ENCODE results near the gene PAXX.

Gene PAXX

DNA sequence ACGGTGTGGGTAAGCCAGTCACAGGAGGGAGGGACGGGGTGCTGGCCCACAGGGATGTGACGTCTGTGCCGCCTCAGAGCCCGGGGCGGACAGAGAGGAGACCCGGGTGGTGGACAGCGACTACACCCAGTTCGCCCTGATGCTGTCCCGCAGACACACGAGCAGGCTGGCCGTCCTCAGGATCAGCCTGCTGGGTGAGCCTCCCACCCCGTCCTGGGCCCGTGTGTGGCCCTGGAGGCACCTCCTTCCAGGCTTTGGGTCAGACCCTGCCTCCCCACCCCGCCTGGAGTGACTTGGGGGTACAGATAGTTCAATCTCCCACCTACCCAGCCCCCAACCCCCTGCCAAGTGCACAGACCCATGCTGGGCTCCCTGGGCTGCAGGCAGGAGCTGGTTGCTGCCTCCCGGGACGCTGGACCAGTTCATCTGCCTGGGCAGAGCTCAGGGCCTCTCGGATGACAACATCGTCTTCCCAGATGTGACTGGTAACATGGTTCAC is 38.4 kb upstream of the PAXX start:
- no peak for DNase-seq

DNA sequence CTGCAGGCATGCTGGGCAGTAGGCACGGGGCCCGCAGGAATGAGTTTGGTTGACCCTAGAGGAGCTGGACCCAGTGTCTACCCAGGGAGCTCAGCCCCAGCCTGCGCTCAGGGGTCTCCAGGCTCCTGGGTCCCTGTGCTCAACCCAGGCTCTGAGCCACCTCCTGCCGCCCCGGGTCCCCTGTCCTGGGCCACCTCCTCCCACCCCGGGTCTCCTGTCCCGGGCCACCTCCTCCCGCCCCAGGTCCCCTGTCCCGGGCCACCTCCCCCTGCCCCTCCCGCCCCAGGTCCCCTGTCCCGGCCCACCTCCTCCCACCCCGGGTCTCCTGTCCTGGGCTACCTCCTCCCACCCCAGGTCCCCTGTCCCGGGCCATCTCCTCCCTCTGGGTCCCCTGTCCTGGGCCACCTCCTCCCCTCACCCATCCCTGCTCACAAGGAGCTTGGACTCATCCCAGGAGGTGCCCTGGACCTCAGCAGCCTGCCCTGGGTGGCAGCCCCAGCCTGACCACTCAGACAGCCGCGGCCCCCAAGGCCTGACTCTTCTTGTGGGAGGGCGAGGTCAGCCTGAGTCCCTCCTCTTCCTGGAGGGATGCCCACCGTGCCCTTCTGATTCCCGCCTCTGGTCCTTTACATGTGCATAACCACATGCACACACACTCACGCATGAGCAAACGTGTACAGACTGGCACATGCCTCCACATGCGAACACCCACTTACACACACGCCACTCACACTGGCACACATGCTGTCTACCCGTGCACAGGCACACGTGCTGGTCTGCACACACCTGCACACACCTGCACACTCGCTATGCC is 37.7 kb upstream of the PAXX start:
- no peak for DNase-seq

GRCh38 chr9:136955202-136955942 is 36.9 kb upstream of the PAXX start:
- no peak for DNase-seq

- no peak for DNase-seq
These were observed 36.3 kb upstream of the PAXX start for GRCh38 chr9:136955943-136956335.

DNA sequence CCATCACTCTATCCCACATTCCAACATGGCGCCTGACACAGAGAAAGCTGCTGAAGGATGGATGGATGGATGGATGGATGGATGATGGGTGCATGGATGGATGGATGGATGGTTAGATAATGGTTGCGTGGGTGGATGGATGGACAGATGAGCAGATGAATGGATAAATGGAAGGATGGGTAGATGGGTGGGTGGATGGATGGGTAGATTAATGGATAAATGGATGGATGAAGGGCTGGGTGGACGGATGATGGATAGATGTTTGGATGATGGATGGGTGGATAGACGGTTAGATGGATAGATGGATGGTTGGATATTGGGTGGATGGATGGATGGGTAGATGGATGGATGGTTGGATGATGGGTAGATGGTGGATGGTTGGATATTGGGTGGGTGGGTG is 35.6 kb upstream of the PAXX start:
- DNase-seq = no peak

- no peak for DNase-seq
These were observed 34.8 kb upstream of the PAXX start for GRCh38 chr9:136957461-136957860.

GRCh38 chr9:136957901-136958300 is 34.3 kb upstream of the PAXX start:
- no peak for DNase-seq

- no peak for DNase-seq
These were observed 33.7 kb upstream of the PAXX start for GRCh38 chr9:136958473-136958872.

- no peak for DNase-seq
These were observed 33.0 kb upstream of the PAXX start for GRCh38 chr9:136958898-136959850.

DNA sequence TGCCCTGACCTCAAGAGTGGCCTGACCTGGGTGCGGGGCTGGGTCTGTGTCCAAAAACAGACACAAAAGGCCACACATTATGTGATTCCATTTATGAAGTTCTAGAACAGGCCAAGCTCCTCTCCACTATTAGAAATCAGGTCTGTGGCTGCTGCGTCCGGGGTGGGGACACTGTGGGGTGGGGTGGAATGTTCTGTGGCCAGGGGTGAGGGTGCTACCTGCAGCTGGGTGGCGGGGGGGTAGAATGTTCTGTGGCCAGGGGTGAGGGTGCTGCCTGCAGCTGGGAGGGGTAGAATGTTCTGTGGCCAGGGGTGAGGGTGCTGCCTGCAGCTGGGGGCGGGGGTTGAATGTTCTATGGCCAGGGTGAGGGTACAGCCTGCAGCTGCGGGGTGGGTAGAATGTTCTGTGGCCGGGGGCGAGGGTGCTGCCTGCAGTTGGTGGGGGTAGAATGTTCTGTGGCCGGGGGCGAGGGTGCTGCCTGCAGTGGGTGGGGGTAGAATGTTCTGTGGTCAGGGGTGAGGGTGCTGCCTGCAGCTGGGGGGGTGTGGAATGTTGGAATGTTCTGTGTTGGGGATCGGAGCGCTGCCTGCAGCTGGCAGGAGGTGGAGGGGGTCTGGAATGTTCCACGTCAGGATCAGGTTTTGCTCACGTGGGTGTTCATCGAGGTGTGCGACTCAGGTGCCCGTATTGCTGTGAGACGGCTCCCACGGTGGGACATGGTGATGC is 31.8 kb upstream of the PAXX start:
- no peak for DNase-seq

- DNase-seq = no peak
These were observed 31.3 kb upstream of the PAXX start for GRCh38 chr9:136960938-136961275.

GRCh38 chr9:136961279-136962065 is 30.8 kb upstream of the PAXX start:
- DNase-seq = no peak

- no peak for DNase-seq
These were observed 30.1 kb upstream of the PAXX start for GRCh38 chr9:136962163-136962562.

- no peak for DNase-seq
These were observed 29.4 kb upstream of the PAXX start for GRCh38 chr9:136962701-136963248.

DNA sequence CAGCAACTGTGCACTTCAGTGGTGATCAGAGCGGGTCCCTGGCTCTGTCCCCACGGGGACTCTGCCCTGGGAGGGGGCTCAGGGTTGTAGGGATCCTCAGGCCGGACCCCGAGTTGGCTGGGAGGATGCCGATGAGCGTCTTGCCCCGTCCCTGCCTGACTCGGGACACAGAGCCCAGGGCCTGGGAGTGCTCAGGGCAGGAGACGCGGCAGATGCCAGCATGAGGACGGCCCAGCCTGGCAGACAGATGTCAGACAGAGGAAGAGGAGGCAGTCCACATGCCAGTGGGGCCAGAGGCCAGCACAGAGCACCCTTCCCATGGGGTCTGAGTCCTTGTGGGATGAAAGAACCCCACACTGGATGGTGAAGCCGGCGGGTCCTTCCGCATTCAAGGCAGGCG is 28.9 kb upstream of the PAXX start:
- no peak for DNase-seq

DNA sequence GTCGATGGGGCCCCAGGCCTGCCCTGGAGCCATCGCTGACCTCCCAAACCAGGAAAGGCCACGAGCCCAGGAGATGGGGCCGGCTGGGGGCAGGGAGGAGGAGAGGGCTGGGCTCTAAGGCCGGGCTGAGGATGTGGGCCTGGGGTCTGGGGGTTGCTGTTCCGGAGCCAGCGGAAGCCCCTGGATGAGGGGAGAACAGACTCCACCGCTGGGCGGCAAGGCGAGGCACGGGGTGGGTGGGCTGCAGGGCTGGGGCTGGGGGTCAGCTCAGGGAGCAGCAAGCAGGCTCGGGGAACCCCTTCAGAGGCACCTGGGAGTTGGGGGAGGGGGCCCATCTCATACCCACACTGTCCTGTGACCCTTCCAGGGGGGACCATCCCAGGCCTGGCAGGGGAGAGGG is 28.5 kb upstream of the PAXX start:
- DNase-seq = no peak

GRCh38 chr9:136964171-136964689 is 28.0 kb upstream of the PAXX start:
- no peak for DNase-seq

DNA sequence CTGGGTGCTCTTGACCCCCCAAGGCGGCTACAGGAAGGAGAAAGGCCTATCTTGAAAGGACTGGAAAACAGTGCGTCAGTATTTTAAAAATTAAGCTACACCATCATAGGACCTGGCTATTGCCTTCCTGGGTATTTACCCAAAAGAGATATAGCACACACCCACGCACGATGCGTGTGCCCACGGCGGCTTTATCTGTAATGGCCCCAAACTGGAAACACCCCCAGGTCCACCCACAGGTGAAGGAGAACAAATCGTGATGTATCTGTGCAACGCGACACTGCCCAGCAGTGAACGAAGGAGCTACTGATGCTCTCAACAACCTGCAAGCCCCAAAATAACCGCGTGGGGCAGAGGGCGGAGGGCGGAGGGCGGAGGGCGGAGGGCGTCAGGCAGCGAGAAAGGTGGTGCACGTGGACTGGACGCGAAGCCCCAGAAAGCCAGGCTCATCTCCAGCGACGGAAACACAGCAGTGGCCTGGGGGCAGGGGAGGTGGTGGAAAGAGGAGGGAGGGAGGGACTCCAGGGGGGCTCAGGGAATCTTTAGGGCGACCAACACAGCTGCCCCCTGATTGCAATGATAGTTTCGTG is 27.3 kb upstream of the PAXX start:
- no peak for DNase-seq

DNA sequence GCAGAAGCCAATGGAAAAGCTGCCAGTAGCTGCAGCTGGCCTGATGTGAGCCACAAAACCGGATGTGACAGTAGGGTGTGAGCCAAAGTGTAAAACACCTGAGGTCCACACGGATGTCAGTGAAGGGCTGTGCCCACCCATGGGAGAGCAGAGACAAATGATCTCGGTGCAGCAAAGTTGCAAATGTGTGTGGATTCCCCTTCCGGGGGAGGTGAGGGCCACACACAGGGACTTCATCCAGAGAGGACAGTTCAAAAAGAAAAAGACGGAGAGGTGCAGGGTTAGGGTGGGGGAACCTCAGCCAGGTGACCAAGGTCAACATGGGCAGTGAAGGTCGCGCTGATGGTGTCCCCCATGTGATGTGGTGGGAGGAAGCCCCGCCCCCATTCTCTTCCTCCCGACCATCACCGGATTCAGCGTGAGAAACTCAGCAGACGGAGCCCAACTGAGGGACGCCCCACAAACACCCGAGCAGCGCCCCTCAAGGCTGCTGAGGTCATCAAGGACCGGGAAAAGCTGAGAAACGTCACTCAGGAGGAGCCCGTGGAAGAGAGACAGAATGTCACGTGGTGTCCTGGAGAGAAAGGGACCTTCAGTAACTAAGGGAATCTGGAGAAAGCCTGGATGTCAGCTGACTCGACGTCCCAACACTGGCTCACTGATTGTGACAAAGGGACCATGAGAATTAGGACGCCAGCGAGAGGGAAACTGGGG is 26.3 kb upstream of the PAXX start:
- DNase-seq = no peak

Data from NCI-H2081 treated with DMSO at 0.1 percent for 48 hours (cell line).